Muscle of arm (tissue), 12 donors: Measurements from ENCODE around the gene FER. TPM values are rescaled to one million over a fixed set of nuclear protein-coding genes. Genes with fewer than 3 reads are reported as not detected.
A peak's percentile ranks its signal among the peaks of the same experiment; 100 is the strongest.
"Not testable (repeated sequence)": the region's sequence is repeated elsewhere in the genome, so short reads cannot be mapped to it uniquely, and the experiment has no call there.

Experiments
- DNase-seq: peaks from one replicate; pipeline ENCODE4 v3.0.0-alpha.2; 2013
- polyA plus RNA-seq, 12 donors: library from polyadenylated mRNA; unstranded; fragments of 120-200 nt; gene quantifications; one replicate each; pipeline ENCODE4 v1.2.1, GENCODE V29; 2013; ENCODE audit not compliant: insufficient read length in 12 of 12

Gene FER
- polyA plus RNA-seq, 12 donors: 8.3 to 13.3 (median 11.8) TPM; not detected in 1

GRCh38 chr5:109171437-109172073, 423.9 kb downstream of the FER start:
- not testable (repeated sequence) for DNase-seq

GRCh38 chr5:109173036-109173794, 425.5 kb downstream of the FER start:
- peak; percentile 33 for DNase-seq

DNA sequence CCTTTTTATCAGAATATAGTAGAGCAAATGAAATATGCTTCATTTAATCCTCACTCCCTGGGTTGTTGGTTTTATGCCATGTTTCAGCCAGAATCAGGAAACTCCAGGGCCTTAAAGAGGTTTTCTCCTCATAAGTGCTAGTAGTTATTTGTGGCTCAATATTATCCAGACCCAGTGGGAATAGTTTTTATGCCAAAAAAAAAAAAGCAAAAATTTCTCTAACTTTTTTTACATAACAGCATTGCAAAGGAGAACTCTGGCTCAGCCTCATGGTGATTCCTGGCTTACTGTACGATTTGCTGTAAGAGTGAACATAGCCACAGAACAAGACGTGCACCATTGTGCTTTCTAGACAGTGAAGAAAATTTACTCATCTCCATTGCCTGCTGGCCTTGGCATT, 429.5 kb downstream of the FER start:
- peak; percentile 69 for DNase-seq

GRCh38 chr5:109177782-109178181, 430.1 kb downstream of the FER start:
- DNase-seq: peak; percentile 25

GRCh38 chr5:109180668-109181067, 433.0 kb downstream of the FER start:
- DNase-seq: no peak

DNA sequence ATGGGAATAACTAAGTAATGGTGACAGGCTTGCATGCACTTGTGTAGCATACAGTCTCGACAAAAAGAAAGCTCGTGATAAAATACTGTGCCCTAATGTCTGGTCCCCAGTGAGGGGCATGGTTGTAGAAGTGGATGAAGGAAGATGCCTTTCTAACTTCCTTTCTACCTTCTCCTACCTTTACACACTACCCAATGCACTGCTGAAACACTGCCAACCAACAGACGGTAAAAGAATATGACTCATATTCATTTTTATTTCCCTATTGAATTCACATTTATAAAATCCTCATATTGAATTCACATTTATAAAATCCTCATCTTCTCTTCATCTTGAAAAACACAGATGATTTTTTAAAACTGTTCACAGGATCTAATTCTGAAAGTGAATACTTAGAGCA, 439.1 kb downstream of the FER start:
- DNase-seq: no peak

DNA sequence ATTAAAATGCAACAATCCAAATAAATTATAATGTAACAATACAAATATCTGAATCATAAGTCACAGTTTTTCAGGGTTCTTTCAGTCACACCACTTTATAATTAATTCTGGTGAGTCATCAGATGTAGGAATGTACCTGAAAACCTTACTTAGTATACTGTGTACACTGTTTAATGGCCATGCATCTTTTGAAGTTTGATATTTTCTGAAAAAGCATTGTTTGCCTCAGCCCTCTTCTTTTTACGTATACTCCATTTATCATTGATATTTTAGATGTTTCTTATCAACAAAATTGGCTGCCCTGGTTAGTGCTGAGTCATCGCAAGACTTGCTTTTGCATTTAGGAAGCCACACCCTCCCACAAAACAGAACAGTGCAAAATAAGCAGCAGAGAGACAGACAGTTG, 443.5 kb downstream of the FER start:
- no peak for DNase-seq

DNA sequence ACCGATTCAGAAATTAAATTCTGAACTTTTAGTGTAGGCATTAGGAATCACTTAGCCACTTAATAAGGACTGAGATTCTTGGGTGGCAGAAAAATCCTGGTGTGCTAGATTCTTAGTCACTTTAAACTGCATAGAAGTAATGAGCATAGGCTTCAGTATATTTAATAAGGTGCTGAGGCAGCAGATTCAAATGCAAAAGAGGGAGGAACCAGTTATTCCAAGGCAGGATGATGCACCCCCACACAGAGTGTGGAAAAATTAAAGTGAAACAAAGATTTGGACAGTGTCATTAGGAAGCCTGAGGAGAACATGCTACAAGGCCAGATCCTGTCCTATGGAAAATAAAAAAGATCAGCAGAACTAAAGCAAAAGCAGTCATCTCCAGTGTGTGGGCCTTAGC, 444.3 kb downstream of the FER start:
- no peak for DNase-seq

GRCh38 chr5:109192555-109193281, 445.0 kb downstream of the FER start:
- DNase-seq: no peak

DNA sequence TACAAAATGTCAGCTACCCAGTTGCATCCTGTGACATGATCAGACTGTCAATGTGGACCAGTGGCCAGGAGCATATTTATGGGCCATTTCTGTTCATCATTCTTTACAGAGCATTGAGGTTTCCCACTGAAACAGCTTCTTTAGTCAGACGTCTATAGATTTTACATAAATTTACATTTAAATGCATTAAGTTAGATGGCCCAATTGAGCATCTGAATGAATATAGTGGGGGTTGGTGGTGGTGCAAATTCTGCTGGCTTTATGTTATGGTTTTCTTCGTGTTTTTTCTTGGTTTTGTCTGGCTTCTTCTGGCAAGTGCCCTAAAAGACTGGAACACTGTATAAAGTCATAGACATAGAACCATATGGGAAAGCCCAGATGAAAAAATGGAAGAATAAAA, 448.0 kb downstream of the FER start:
- DNase-seq: no peak

GRCh38 chr5:109196087-109196822, 448.6 kb downstream of the FER start:
- no peak for DNase-seq

- DNase-seq: no peak
Observed at GRCh38 chr5:109196823-109197160, 449.1 kb downstream of the FER start.

- no peak for DNase-seq
Observed at GRCh38 chr5:109199289-109199688, 451.6 kb downstream of the FER start.

DNA sequence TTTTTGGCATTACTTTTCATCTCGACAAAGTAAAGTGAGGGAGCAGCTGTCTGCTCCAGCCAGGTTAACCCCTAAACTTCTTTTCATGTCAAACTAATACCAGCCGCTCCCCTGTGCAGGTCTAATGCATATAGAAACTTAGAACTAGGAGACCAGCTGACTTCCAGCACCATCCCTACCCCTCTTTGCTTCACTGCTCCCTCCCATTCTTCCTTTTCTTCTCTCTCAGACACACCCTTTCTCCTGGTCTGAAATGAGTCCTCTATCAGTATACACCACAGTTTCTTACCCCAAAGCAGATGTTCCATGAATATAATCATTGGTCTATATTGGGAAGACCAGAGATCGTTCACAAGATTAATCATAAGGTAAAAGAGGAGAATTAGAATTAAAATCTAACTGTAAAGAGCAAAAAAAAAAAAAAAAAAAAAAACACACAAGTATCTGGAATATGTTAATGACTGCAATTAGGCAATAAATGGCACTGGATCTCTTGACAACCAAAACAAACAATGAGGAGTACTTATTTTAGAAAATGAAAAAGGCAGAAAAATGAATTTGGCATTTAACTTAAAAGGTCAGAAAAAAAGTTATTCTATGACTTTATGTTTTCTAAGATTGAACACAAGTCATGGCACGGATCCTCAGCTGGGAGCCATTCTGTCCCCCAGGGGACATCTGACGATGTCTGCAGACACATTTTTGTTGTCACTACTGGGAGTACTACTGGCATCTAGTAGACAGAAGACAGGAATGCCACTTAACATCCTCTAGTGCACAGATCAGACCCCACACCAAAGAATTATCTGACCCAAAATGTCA, 452.3 kb downstream of the FER start:
- no peak for DNase-seq

- no peak for DNase-seq
Observed at GRCh38 chr5:109215040-109215439, 467.3 kb downstream of the FER start.

GRCh38 chr5:109218818-109219217, 471.1 kb downstream of the FER start:
- no peak for DNase-seq

DNA sequence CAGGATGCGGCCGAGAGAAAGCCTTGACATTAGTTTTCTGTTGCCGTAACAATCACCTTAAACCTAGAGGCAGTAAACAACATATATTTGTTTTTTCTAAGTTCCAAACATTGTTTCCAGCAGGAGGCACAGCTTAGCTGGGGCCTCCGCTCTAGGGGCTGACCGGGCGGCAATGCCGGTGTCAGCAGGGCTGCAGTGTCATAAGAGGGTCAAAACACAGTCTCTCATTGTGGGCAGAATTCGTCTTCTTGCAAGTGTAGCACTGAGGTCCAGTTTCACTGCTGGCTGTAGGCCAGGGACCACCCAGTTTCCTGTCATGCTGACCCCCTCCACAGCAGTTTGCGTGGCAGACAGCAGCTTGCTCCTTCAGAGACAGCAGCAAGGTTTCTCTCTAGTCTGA, 475.8 kb downstream of the FER start:
- no peak for DNase-seq

- no peak for DNase-seq
Observed at GRCh38 chr5:109224276-109224882, 476.7 kb downstream of the FER start.

DNA sequence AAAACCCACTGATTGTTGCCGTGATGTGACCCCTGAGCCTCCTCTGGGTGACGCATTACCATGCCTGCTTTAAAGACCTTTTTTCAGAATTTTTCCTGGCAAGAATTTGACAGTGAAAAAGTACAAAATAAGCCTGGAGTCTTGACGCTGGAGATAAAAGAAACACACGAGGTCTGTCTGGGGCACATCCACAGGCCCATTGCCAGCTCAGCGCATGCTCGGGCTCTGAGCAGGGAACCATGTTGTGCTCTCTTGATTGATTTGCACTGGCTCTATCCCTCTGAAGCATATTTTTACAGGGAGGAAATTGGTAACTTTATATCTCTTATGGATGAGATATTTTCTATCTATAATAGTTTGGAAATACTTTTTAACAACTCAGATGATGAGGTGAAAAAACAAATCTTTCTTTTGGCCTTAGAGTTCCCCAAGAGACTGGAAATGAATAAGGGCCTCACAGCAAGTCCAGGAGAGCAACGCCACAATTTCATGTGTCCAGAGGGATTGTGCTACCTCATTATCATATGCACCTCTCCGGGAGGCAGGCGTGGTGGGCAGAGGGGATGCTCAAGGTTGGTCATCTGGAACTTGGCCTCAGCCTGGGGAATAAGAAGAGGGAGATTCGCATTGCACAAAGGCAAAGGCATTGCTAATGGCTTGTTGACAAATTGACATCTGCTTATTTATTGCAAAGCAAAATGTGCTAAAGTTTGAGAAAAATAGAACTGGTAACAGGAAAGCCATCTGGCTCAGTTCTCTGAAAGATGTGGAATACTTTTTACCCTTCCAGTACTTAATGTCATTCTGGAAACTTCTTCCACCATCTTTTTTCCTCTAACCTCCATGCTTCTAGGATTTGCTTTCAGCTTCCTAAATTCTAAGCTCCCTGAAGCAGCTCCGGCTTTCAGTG, 478.3 kb downstream of the FER start:
- DNase-seq: peak; percentile 38

DNA sequence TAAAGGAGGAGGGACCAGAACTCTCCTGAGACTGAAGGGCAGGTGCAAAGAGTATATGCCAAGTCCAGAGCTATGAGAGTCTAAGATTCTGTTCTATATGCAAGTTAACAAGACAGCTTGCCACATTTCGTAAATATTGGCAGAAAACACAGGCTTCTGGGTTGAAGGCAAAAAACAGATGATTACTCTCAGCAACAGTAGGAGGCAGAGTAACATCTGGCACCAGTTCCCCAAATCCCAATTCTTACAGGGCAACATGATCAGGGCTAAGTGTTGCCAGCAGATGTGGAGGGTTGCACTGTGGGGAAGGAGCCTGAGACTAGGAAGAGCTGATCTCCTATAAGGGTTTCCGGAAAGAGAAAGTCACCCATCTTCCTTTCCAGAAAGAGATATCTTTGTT, 482.7 kb downstream of the FER start:
- no peak for DNase-seq
